ENCODE data around the gene PGLYRP4. TPM values are rescaled to one million over a fixed set of nuclear protein-coding genes. Genes with fewer than 3 reads are reported as not detected.

PGLYRP4 gene
- total and polyA plus RNA-seq, 2 of the 4 experiments (the other 2 are of a cell fraction): not detected

DNA sequence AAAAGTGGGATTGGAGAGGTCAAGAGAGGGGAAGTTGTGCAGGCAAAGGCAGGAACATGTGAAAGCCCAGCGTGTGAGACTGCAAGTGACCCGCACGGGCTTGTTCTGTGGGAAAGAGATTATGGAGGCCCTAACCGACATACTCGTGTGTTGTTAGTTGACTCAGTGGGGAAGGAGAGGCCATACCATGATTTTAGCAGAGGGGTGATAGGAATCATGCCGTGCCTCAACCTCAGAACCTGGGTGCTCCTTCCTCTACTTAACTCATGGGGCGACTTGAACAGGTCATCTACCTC lies 55.2 kb downstream of the PGLYRP4 start:
- Histone ChIP-seq H4K8ac (ENCODE audit: low read depth in 2 of 2, low read length in 2 of 2) (no peak overlapping the region), H3K9me1 (ENCODE audit: insufficient read depth, low read length) (no peaks in the 10 kb centered on the region), H4K5ac (ENCODE audit: low read depth, low read length) (no peak overlapping the region), H2AK9ac (replicated peaks; ENCODE audit: low read depth, low read length, poor library complexity) (no peak overlapping the region), H4K20me1 (ENCODE audit: insufficient read depth, low read length) (no peaks in the 10 kb centered on the region), H3K79me1 (ENCODE audit: low read depth in 1 of 2, low read length in 2 of 2) (no peaks in the 10 kb centered on the region), H3K4me1 (ENCODE audit: control insufficient read depth, insufficient read depth, low read length) (no peaks in the 10 kb centered on the region), H3K9me3 (ENCODE audit: control insufficient read depth, insufficient read depth, low read length) (no peaks in the 10 kb centered on the region), H2BK15ac (ENCODE audit: low read depth, low read length) (no peak overlapping the region), H3K4me3 (ENCODE audit: insufficient read depth, low read depth, low read length) (no peak overlapping the region), H3K4ac (ENCODE audit: low read depth, low read length) (no peak overlapping the region), H4K91ac (ENCODE audit: insufficient read depth, low read depth, low read length) (no peak overlapping the region), H2AFZ (replicated peaks; ENCODE audit: low read length, poor library complexity) (no peak overlapping the region), H2BK20ac (ENCODE audit: low read depth, low read length) (no peak overlapping the region), H2AK5ac (ENCODE audit: low read depth, low read length) (no peak overlapping the region), H2BK5ac (ENCODE audit: low read depth, low read length, poor library complexity, severe bottlenecking) (no peak overlapping the region), H3K4me2 (ENCODE audit: low read depth, low read length) (no peak overlapping the region), H3K23ac (ENCODE audit: low read depth, low read length) (no peak overlapping the region), H3K56ac (ENCODE audit: extremely low read depth, insufficient read depth, low read length) (no peak overlapping the region), H3K36me3 (ENCODE audit: control insufficient read depth, insufficient read depth, low read length) (no peaks in the 10 kb centered on the region), H3K9ac (ENCODE audit: low read depth, low read length) (no peak overlapping the region), H3K27me3 (ENCODE audit: control insufficient read depth, insufficient read depth, low read length) (no peaks in the 10 kb centered on the region), H2BK120ac (ENCODE audit: low read depth, low read length) (no peak overlapping the region), H3K14ac (replicated peaks; ENCODE audit: low read depth, low read length) (no peak overlapping the region), H3K27ac (ENCODE audit: insufficient read depth, low read length) (no peak overlapping the region), H3K18ac (ENCODE audit: low read depth, low read length) (no peak overlapping the region)
- no peak for DNase-seq
- 83% methylated on average over 3 of the region's 7 CpGs; no CpG with 5 or more reads in 1 of the 2 experiments for WGBS, 2 experiments (ENCODE audit: extremely low coverage in 2 of 2, insufficient read length in 1 of 2)
- BruUV-seq (replicated peaks): no TSS peak
- in situ Hi-C loops (cut with MboI; ENCODE audit: low sequenced_read_pairs): no loop called here
- dilution Hi-C loops (cut with HindIII; ENCODE audit: low sequenced_read_pairs, unreplicated experiment): no loop called here
- ATAC-seq (ENCODE audit: low read depth): no peak
- CTCF ChIA-PET: no interaction called here
- no peak for TF ChIP-seq BHLHE40 (IDR thresholded peaks at IDR 0.05; ENCODE audit: low read depth, low read length)
- intact Hi-C loops (cut with micrococcal nuclease): no loop called here
- POLR2A ChIA-PET (ENCODE audit: unreplicated experiment): no interaction called here
